HG02798 (cell line): ENCODE results near the gene SGCE.
"Not testable (repeated sequence)": the region's sequence is repeated elsewhere in the genome, so short reads cannot be mapped to it uniquely, and the experiment has no call there.

ENCODE experiments used
- ATAC-seq: cut with Tn5 transposase; IDR thresholded peaks from one replicate; pipeline ENCODE4 v1.9.1; 2021; ENCODE audit warnings: mild to moderate bottlenecking; ENCODE audit not compliant: unreplicated experiment, poor library complexity

SGCE gene, protein sequence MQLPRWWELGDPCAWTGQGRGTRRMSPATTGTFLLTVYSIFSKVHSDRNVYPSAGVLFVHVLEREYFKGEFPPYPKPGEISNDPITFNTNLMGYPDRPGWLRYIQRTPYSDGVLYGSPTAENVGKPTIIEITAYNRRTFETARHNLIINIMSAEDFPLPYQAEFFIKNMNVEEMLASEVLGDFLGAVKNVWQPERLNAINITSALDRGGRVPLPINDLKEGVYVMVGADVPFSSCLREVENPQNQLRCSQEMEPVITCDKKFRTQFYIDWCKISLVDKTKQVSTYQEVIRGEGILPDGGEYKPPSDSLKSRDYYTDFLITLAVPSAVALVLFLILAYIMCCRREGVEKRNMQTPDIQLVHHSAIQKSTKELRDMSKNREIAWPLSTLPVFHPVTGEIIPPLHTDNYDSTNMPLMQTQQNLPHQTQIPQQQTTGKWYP

DNA sequence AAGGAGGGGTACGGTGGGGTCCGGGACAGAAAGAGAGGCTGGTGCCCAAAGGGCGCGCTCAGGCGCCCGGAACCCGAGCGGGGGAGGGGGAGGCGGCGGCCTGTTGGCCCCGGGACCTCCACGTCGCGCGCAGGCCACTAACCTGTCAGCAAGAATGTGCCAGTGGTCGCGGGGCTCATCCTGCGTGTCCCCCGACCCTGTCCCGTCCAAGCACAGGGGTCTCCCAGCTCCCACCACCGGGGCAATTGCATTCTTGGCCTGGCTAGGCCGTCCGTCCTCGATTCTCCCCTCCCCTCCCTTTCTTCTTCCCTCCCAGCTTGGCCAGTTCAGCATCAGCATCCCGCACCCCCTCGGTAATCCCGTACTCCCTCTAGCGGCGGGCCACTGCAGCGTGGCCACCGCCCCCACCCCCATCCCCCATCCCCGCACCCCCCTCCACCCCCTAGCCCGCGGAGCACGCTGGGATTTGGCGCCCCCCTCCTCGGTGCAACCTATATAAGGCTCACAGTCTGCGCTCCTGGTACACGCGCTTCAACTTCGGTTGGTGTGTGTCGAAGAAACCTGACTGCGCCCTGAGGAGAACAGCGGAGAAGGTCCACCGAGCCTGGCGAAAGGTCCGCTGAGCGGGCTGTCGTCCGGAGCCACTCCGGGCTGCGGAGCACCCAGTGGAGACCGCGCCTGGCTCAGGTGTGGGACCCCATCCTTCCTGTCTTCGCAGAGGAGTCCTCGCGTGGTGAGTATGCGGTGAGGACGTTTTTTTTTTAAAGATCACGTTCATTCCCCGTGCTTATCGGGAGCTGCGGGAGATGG, at the start of gene SGCE:
Gene SGCE, minus strand, starts transcription at position 286 of the 810 bp plus-strand sequence. Its CDS starts 35 bp downstream, at position 251.
- ATAC-seq = peak; percentile 18

DNA sequence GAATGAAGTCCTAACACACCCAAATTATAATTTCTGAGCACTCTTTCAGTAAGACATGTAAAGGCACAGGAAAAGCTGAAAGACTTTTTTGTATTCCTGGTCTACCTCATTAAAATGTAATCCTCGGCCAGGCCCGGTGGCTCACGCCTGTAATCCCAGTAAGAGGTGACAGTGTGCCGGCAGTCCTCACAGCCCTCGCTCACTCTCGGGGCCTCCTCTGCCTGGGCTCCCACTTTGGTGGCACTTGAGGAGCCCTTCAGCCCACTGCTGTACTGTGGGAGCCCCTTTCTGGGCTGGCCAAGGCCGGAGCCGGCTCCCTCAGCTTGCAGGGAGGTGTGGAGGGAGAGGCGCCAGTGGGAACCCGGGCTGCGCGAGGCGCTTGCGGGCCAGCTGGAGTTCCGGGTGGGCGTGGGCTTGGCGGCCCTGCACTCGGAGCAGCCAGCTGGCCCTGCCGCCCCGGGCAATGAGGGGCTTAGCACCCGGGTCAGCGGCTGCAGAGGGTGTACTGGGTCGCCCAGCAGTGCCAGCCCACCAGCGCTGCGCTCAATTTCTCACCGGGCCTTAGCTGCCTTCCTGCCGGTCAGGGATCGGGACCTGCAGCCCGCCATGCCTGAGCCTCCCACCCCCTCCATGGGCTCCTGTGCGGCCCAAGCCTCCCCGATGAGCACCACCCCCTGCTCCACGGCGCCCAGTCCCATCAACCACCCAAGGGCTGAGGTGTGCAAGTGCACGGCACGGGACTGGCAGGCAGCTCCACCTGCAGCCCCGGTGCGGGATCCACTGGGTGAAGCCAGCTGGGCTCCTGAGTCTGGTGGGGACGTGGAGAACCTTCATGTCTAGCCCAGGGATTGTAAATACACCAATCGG, 49.5 kb upstream of the SGCE start:
- not testable (repeated sequence) for ATAC-seq

DNA sequence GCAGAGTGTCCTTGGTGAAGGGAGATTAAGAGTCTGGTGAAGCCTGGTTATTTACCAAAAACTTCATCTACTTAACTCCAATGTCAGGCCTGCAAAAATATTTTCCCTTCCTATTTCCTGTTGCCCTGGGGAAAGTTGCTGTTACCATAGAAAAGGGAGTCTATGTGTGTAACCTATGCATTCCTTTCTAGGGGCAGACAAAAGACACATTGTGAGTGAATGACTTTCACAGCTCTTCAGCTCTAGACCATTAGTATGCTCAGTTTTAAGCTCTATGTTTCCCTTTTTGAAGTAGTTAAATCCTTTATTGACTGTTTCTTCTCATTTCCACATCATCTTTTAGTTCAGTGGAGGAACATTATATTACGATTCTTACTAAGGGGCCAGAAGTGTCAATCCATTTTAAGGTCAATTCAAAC, 45.6 kb upstream of the SGCE start:
- ATAC-seq = no peak

DNA sequence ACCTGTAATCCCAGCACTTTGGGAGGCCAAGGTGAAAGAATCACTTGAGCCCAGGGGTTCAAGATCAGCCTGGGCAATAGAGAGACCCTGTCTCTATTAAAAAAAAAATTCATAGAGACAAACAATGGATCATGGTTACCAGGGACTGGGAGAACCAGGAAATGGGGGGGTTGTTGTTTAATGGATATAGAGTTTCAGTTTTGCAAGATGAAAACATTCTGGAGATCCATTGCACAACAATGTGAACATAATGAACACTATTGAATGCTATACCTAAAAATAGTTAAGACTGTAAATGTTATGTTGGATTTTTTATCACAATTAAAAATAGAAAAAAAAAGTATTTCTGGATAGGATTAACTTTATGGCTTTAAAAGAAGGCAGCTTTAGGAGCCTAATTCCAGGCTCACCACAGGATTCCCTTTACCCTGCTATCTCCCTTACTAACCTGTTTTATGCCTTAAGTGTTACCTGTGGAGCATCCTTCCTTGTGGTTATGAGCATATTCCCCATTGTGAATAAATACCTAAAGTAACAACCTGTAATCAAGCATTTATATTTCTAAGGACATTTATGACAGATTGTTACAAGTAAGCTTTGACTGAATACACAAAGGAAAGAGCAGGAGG, 45.1 kb upstream of the SGCE start:
- no peak for ATAC-seq

DNA sequence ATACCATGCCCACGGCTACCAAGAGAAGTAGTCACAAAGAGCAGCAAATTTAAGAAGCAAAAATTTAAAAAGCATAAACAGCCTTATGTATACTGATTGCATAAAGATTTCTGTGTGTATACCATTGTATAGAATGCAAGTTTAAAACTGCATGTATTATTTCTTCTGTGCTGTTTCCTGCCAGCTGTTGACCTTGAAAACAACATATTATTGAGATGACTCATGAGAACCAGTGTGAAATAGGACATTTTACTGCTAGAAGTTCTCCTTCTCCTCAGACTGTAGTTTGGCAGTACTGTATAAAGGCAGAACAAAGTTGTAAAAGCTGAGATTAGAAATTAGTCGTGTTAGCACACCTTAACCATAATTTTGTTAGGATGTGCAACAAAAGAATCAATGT, 42.3 kb upstream of the SGCE start:
- no peak for ATAC-seq

DNA sequence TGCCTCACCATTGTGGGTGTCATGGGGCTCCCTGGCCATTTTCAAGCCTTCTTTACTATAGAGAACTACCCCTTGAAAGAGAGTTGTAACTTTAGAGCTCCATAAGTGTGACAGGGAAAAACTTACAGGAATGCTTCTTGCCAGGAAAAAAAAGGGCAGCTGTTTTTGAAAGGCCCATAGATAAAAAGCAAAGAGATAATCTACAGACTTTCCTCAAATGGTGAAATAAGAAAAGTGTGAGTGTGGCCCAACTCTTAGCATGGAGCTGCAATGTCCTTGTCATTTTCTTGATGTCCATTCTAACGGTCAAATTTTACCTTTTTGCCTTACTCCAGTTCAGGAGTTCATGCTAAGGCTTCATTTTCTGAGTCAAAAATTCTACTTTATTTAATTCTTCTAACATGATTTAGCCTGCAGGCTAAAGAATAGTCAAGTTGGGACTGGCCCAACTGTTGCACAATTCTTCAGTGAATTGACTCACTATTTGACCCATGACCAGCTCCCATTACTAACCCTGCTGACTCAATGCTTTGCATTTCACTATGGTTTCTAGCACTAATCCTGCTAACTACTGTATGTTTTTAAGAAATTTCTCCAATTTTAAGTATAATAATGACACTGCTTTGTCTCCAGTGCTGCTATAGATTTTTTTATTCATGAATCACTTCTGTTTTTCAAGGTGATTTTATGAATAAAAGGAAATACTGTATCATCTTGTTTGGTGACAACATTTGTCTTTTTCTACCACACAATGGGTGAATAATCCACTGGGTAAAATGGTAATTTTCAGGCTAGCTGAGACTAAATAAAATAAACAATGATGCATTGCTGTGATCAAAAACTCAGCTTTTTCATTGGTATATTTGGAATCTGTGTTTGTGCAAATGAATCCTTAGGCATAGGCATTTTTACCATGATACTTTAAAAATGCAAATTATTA, 41.4 kb upstream of the SGCE start:
- ATAC-seq = no peak

DNA sequence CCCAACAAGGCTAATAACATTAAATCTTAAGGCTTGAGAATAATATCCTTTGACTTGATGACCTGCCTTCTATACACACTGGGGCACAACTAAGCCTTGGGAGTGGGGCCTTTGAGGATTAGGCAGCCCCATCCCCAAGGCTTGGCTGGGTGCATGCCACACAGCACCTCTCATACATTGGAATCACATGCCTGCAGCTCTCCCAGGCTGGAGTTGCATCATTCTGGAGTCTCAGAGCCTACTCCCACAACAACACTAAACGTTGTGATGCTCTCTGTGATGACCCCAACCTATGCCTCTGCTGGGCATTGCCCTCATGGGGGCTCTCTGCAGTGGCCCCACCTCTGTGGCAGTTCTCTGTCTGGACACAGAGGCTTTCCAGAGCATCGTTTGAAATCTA, 31.9 kb upstream of the SGCE start:
- no peak for ATAC-seq

DNA sequence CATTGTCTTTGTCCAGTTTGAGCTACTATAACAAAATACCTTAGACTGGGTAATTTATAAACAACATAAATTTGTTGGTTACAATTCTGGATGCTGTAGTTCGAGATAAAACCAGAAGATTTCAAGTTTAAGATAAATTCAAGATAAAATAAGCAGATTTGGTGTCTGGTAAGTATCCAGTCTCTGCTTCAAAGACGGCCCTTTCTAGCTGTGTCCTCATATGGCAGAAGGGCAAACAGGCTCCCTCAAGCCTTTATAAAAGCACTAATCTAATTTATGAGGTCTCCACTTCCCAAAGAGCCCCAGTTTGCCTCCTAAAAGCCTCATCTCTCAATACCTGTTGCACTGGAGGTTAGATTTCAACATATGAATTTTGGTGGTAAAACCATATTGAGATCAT, 31.1 kb upstream of the SGCE start:
- ATAC-seq = no peak

DNA sequence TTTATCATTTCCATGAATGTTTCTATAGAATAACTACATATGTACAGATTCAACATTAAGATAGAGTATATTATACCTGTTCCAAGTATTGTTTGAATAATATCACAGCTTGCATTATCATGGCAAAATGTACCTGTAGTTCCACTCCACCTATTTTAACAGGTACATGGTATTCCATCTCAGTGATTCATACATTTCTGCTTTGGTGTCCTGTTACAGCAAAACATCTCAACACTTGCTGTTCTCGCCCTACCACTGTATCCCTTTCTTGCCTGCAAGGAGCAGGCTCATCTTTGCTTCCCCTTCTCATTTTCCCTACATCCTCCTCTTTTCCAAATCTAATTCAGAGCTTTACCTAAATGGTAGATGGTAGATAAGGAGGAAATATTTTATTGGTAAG, 27.1 kb upstream of the SGCE start:
- no peak for ATAC-seq

DNA sequence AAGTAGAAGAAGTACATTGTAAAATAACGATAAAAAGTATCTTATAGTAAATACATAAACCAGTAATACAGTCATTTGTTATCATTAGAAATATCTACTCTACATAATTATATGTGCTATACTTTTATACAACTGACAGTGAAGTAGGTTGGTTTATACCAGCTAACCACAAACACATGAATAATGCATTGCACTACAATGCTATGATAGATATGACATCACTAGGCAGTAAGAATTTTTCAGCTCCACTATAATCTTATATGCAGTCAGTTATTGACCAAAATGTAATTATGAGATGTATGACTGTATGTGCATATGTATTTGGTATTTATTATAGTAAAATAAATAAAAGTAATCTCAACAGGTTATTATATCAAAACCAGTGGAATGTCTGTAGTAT, 23.4 kb upstream of the SGCE start:
- ATAC-seq = no peak

DNA sequence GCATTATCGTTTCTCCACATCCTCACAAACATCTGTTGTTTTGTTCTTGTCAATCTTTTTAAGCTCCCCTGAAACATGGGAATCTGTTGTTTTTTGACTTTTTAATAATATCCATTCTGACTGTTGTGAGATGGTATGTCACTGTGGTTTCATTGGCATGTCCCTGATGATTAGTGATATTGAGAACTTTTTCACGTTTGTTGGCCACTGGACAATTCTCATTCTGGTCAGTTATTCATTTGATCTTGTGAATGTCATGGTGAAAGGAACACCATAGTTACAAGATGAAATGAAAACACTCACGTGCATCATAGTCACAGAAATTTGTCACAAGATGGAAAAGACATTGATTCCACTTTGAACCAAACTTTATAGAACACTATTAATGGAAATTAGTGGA, 20.5 kb upstream of the SGCE start:
- no peak for ATAC-seq

DNA sequence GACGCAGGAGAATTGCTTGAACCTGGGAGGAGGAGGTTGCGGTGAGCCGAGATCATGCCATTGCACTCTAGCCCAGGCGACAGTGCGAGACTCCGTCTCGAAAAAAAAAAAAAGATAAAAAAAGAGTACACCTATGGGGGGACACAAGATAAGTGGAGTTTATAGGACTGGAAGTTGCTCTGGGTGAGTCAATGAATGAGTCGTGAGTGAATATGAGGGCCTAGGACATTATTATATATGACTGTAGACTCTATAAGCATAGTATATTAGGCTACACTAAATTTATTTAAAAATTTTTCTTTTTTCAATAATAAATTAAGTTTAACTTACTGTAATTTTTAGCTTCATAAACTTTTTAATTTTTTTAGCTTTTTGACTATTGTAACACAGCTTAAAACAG, 19.4 kb upstream of the SGCE start:
- no peak for ATAC-seq

DNA sequence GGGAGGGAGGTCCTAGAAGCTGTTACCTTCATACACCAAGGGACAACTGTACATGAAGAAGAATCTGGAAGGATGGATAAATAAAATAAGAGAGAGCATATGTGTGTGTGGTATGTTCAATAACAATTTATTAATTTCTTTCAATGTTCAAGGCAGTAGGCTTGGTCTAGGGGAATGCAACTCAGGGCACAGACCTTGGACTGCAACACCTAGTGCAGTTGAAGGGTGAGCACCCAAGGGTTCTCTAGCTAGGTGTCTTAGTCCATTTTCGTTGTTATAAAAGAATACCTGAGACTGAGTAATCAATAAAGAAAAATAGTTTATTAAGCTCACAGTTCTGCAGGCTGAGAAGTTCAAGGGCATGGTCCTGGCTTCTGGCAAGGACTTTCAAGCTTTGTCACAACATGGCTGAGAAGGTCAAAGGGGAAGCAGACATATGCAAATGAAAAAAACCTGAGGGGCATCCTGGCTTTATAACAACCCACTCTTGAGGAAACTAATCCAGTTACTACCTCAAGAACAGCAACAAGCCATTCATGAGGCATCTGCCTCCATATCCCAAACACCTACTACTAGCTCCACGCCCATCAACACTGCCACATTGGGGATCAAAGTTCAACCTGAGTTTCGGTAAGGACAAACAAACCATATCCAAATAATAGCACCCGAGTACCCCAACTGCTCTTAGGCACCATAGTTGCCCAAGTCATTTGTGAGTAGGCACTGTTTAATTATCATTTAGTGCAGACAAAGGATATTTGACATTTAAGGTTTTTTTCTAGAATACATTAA, 15.7 kb upstream of the SGCE start:
- ATAC-seq = no peak

DNA sequence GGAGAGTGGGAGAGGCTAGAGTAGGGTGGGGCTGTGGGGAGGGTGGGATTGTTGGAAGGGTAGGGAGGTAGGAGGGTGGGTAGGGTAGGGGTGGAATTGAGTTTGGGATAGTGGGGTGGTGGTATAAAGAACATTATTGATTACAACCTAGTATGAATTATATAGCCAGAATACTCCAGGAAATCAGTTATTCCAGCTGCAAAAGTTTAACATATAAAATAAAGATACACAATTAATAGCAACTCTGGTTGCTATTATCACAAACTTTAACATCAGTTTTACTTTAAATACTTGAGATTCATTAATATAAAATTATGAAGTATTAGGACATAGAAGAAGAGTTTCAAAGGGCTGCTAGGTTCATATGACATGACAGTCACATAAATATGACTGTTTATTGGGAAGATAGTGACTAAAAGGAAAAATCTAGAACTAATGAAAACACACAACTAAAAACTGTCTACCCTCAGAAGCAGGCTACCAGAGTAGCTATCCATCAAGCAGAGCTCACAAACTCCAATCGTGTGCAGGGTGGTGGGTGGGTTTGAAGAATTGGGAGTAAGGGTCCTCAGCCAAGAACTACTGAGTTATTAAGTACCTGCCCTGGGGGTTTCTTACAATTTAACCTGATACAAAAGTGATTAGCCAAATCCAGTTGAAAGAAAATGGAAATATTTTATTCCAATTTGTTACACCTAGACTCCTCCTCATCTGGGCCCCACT, 14.0 kb upstream of the SGCE start:
- ATAC-seq = no peak

DNA sequence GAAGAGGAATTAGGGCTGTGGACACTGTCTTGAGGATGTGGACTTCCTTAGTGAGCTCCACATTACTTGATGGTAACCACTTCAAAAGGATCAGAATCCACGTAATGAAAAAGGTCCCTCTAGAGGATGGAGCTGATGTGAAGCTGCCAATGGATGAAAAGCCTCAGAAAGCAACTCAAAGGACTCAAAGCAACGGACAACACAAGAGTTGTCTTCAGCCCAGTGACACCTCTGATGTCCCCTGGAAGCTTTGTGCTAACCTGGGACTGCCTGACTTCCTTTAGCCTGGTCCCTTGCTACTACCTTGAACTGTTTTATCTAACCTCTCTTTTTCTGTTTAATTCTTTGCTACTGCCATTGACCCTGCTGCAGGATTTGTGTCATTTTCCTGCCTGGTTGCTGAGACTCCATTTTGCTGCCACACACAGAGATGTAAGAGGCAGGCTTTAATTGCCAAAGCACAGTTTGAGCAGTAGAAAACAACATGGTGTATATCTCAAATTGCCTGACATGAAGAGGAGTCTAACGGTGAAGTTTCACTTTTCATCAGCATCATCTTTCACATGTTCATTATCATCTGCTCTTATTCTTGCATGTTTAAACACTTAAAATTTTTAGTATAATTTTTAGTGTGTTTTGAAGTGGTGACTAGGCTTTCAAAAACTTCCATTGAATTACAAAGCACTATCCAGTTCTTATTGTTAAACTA, 11.1 kb upstream of the SGCE start:
- no peak for ATAC-seq

DNA sequence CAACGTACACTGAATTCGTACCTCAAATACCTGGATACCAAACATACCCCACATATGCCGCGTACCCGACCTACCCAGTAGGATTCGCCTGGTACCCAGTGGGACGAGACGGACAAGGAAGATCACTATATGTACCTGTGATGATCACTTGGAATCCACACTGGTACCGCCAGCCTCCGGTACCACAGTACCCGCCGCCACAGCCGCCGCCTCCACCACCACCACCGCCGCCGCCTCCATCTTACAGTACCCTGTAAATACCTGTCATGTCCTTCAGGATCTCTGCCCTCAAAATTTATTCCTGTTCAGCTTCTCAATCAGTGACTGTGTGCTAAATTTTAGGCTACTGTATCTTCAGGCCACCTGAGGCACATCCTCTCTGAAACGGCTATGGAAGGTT, 9.5 kb upstream of the SGCE start:
- no peak for ATAC-seq

DNA sequence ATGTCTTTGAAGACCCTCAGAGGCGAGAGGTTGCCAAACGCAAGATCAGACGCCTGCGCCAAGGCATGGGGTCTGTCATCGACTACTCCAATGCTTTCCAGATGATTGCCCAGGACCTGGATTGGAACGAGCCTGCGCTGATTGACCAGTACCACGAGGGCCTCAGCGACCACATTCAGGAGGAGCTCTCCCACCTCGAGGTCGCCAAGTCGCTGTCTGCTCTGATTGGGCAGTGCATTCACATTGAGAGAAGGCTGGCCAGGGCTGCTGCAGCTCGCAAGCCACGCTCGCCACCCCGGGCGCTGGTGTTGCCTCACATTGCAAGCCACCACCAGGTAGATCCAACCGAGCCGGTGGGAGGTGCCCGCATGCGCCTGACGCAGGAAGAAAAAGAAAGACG, 8.1 kb upstream of the SGCE start:
- ATAC-seq = no peak
